Urinary bladder (tissue), 2 donors: ENCODE results near the gene PAGE5. TPM values are rescaled to one million over a fixed set of nuclear protein-coding genes. Genes with fewer than 3 reads are reported as not detected.

Source experiments
- polyA plus RNA-seq: library from polyadenylated mRNA; stranded (reverse); fragments of 200-250 nt; gene quantifications from one replicate; pipeline ENCODE4 v1.2.3, GENCODE V29; 2013
- total RNA-seq: library from RNA; depleted of rRNA; stranded (reverse); fragments of >200 nt; gene quantifications from one replicate; pipeline ENCODE4 v1.2.3, GENCODE V29; 2014
- donor health status: healthy.

PAGE5 gene
- total and polyA plus RNA-seq, 2 donors, result not detected

Other genes with a start within 250 kb of the PAGE5 start
- gene PFKFB1, start 226.2 kb upstream of the PAGE5 start, total RNA-seq, result 0.16 TPM
- gene PFKFB1, start 226.2 kb upstream of the PAGE5 start, polyA plus RNA-seq, result 0.23 TPM
- 4.9 TPM for gene APEX2, start 220.0 kb upstream of the PAGE5 start, total RNA-seq
- 11.4 TPM for gene APEX2, start 220.0 kb upstream of the PAGE5 start, polyA plus RNA-seq
- gene ALAS2, start 189.4 kb upstream of the PAGE5 start, total RNA-seq, result 46.9 TPM
- not detected for gene ALAS2, start 189.4 kb upstream of the PAGE5 start, polyA plus RNA-seq
- gene PAGE2B, start 145.3 kb upstream of the PAGE5 start, total RNA-seq, result not detected
- not detected for gene PAGE2B, start 145.3 kb upstream of the PAGE5 start, polyA plus RNA-seq
- not detected for gene PAGE2, start 131.3 kb upstream of the PAGE5 start, total RNA-seq
- gene PAGE2, start 131.3 kb upstream of the PAGE5 start, polyA plus RNA-seq, result not detected
- gene PAGE3, start 44.6 kb downstream of the PAGE5 start, total RNA-seq, result not detected
- gene PAGE3, start 44.6 kb downstream of the PAGE5 start, polyA plus RNA-seq, result not detected
- gene MAGEH1, start 231.8 kb downstream of the PAGE5 start, total RNA-seq, result 72.5 TPM
- 33.1 TPM for gene MAGEH1, start 231.8 kb downstream of the PAGE5 start, polyA plus RNA-seq